H1 (cell line): ENCODE data around the gene PTPRO. TPM values are rescaled to one million over a fixed set of nuclear protein-coding genes. Genes with fewer than 3 reads are reported as not detected.

Experiments used
- BACH1 ChIP-seq: IDR thresholded peaks from 2 replicates; pipeline ENCODE4 v1.6.1; 2012; ENCODE audit warnings: low read length, improper control_type of control experiment
- BCL11A ChIP-seq, 2 experiments: IDR thresholded peaks; one replicate each; pipeline ENCODE4 v1.6.1; 2011; ENCODE audit warnings: low read depth in 2 of 2, low read length in 2 of 2, mild to moderate bottlenecking in 2 of 2
- CREB1 ChIP-seq: IDR thresholded peaks from 2 replicates; pipeline ENCODE4 v1.6.1; 2012; ENCODE audit warnings: inconsistent platforms
- PHF8 ChIP-seq: fragments of 200-600 bp; sonication (generic); conservative IDR thresholded peaks from 2 replicates; pipeline ENCODE4 v1.7.1; 2012; ENCODE audit warnings: low read depth, mild to moderate bottlenecking, inconsistent platforms, low read length, moderate library complexity
- RFX5 ChIP-seq: IDR thresholded peaks from 2 replicates; pipeline ENCODE4 v1.6.1; 2011; ENCODE audit warnings: low read depth, low read length, improper control_type of control experiment, borderline replicate concordance
- RXRA ChIP-seq: IDR thresholded peaks from 2 replicates; pipeline ENCODE4 v1.6.1; 2011; ENCODE audit warnings: low read depth, mild to moderate bottlenecking, low read length, moderate library complexity; ENCODE audit not compliant: insufficient read depth
- SAP30 ChIP-seq: fragments of 300-600 bp; sonication (generic); IDR thresholded peaks from 2 replicates; pipeline ENCODE4 v1.7.1; 2012; ENCODE audit warnings: low read length, moderate library complexity, mild to moderate bottlenecking, inconsistent platforms; ENCODE audit not compliant: insufficient read depth, insufficient replicate concordance
- SIRT6 ChIP-seq: IDR thresholded peaks from one replicate; pipeline ENCODE4 v1.7.1; 2012; ENCODE audit warnings: low read length, inconsistent platforms
- SP2 ChIP-seq: IDR thresholded peaks from 2 replicates; pipeline ENCODE4 v1.6.1; 2012; ENCODE audit warnings: mild to moderate bottlenecking, low read length, inconsistent platforms
- ZNF274 ChIP-seq: IDR thresholded peaks from 2 replicates; pipeline ENCODE4 v1.7.0; 2012; ENCODE audit warnings: low read length, borderline replicate concordance; ENCODE audit errors: extremely low read depth
- polyA plus RNA-seq, 7 experiments: library from polyadenylated mRNA; depleted of rRNA in 3 of 7; stranded (reverse) in 5 of 7; unstranded in 2 of 7; fragments of >200 nt in 5 of 7; fragments of 200-250 nt in 2 of 7; gene quantifications; 1 replicate in 5 of 7; 2 replicates in 1 of 7; 4 replicates in 1 of 7; pipeline versions ENCODE4 v1.2.1 to v1.2.3, GENCODE V29; 2011 to 2013; ENCODE audit warnings: missing spikeins in 2 of 7, mixed read lengths in 2 of 7
- total RNA-seq: library from RNA; stranded (reverse); fragmentation: NEBNext Ultra II Directional; extraction: Animal tissue kit (Norgen Biotek cat#: 25700); gene quantifications from 2 replicates; pipeline ENCODE4 v1.2.1, GENCODE V29; 2021
- TF ChIP-seq, protein P1 (sequence below): fragments of 300-600 bp; sonication (generic); IDR thresholded peaks from 2 replicates; pipeline ENCODE4 v1.7.1; 2012; ENCODE audit warnings: low read length, moderate library complexity, mild to moderate bottlenecking, inconsistent platforms; ENCODE audit not compliant: insufficient replicate concordance

PTPRO gene
- total and polyA plus RNA-seq, 2 of the 8 experiments (the other 6 are each of a cell fraction or from before 2014, with no cell fraction given): 0.73 to 1.7 TPM

DNA sequence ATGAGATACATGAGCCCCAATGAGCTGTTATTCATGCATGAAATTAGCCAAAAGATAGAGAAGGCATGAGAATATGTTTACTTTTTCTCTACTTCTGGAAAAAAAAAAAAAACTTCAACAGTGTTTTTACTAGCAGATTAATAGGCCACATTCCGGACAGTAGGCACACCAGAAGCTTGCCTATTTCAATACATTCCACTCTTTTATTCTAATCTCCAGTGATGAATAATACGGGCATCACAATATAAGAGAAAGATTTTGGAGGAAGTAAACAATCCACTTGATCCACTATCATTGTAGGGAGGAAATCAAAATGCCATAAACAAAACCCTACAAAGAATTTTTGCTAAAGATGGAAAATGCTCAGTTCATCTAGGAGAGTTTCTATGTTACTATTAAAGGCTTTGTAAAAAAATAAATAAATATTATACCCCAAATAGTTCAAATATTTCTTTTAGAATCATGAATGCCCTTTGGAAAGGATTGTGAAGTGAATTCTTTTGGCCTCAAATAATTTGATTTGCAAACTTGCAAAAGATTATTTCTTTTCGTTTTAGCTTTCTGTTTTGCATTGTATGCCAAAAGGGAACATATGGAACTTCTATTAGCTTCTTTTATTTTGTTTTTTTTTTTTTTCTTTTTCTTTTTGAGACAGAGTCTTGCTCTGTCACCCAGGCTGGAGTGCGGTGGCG is 234.2 kb downstream of the PTPRO start (continued):
- TF ChIP-seq, protein P1, sequence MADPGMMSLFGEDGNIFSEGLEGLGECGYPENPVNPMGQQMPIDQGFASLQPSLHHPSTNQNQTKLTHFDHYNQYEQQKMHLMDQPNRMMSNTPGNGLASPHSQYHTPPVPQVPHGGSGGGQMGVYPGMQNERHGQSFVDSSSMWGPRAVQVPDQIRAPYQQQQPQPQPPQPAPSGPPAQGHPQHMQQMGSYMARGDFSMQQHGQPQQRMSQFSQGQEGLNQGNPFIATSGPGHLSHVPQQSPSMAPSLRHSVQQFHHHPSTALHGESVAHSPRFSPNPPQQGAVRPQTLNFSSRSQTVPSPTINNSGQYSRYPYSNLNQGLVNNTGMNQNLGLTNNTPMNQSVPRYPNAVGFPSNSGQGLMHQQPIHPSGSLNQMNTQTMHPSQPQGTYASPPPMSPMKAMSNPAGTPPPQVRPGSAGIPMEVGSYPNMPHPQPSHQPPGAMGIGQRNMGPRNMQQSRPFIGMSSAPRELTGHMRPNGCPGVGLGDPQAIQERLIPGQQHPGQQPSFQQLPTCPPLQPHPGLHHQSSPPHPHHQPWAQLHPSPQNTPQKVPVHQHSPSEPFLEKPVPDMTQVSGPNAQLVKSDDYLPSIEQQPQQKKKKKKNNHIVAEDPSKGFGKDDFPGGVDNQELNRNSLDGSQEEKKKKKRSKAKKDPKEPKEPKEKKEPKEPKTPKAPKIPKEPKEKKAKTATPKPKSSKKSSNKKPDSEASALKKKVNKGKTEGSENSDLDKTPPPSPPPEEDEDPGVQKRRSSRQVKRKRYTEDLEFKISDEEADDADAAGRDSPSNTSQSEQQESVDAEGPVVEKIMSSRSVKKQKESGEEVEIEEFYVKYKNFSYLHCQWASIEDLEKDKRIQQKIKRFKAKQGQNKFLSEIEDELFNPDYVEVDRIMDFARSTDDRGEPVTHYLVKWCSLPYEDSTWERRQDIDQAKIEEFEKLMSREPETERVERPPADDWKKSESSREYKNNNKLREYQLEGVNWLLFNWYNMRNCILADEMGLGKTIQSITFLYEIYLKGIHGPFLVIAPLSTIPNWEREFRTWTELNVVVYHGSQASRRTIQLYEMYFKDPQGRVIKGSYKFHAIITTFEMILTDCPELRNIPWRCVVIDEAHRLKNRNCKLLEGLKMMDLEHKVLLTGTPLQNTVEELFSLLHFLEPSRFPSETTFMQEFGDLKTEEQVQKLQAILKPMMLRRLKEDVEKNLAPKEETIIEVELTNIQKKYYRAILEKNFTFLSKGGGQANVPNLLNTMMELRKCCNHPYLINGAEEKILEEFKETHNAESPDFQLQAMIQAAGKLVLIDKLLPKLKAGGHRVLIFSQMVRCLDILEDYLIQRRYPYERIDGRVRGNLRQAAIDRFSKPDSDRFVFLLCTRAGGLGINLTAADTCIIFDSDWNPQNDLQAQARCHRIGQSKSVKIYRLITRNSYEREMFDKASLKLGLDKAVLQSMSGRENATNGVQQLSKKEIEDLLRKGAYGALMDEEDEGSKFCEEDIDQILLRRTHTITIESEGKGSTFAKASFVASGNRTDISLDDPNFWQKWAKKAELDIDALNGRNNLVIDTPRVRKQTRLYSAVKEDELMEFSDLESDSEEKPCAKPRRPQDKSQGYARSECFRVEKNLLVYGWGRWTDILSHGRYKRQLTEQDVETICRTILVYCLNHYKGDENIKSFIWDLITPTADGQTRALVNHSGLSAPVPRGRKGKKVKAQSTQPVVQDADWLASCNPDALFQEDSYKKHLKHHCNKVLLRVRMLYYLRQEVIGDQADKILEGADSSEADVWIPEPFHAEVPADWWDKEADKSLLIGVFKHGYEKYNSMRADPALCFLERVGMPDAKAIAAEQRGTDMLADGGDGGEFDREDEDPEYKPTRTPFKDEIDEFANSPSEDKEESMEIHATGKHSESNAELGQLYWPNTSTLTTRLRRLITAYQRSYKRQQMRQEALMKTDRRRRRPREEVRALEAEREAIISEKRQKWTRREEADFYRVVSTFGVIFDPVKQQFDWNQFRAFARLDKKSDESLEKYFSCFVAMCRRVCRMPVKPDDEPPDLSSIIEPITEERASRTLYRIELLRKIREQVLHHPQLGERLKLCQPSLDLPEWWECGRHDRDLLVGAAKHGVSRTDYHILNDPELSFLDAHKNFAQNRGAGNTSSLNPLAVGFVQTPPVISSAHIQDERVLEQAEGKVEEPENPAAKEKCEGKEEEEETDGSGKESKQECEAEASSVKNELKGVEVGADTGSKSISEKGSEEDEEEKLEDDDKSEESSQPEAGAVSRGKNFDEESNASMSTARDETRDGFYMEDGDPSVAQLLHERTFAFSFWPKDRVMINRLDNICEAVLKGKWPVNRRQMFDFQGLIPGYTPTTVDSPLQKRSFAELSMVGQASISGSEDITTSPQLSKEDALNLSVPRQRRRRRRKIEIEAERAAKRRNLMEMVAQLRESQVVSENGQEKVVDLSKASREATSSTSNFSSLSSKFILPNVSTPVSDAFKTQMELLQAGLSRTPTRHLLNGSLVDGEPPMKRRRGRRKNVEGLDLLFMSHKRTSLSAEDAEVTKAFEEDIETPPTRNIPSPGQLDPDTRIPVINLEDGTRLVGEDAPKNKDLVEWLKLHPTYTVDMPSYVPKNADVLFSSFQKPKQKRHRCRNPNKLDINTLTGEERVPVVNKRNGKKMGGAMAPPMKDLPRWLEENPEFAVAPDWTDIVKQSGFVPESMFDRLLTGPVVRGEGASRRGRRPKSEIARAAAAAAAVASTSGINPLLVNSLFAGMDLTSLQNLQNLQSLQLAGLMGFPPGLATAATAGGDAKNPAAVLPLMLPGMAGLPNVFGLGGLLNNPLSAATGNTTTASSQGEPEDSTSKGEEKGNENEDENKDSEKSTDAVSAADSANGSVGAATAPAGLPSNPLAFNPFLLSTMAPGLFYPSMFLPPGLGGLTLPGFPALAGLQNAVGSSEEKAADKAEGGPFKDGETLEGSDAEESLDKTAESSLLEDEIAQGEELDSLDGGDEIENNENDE: no peak
- TF ChIP-seq SIRT6 (no peak), BACH1 (no peak), RFX5 (no peak), SP2 (no peak), BCL11A (IDR thresholded peaks at IDR 0.05; ENCODE audit: low read depth in 2 of 2, low read length in 2 of 2) (no peak), SAP30 (no peak), RXRA (no peak), PHF8 (no peak), CREB1 (no peak), ZNF274 (no peak)
- TF ChIP-seq, all 59 proteins: peak for 0
